Measurements from ENCODE around the gene DHRS9. TPM values are rescaled to one million over a fixed set of nuclear protein-coding genes. Genes with fewer than 3 reads are reported as not detected.
"Not testable (repeated sequence)": the region's sequence is repeated elsewhere in the genome, so short reads cannot be mapped to it uniquely, and the experiment has no call there.

Gene DHRS9
- total RNA-seq, result 0.82 TPM

GRCh38 chr2:169069341-169069740 lies at the start of gene DHRS9:
Gene DHRS9 (plus strand): TSS chr2:169069563. CDS start chr2:169081582, 12,019 bp downstream.
- FAIRE-seq, result no peak
- DNase-seq (ENCODE audit: low spot score in 2 of 2), result no peak

- DNase-seq (ENCODE audit: low spot score in 2 of 2) (no peak), FAIRE-seq (no peak)
Measured at GRCh38 chr2:169023161-169023560, 46.2 kb upstream of the DHRS9 start.

- FAIRE-seq, result no peak
- no peak for DNase-seq (ENCODE audit: low spot score in 2 of 2)
Measured at GRCh38 chr2:169026056-169026455, 43.3 kb upstream of the DHRS9 start.

- DNase-seq (ENCODE audit: low spot score in 2 of 2) (no peak), FAIRE-seq (no peak)
Measured at GRCh38 chr2:169027234-169027633, 42.1 kb upstream of the DHRS9 start.

- FAIRE-seq, result no peak
- DNase-seq (ENCODE audit: low spot score in 2 of 2), result no peak
Measured at GRCh38 chr2:169029341-169029740, 40.0 kb upstream of the DHRS9 start.

GRCh38 chr2:169031202-169031601 lies 38.2 kb upstream of the DHRS9 start, which contains the start of gene ABCB11:
Gene ABCB11 (minus strand): TSS chr2:169031324. CDS start chr2:169018125, 13,199 bp downstream.
- DNase-seq (ENCODE audit: low spot score in 2 of 2), result no peak
- no peak for FAIRE-seq

GRCh38 chr2:169034256-169034655 lies 35.1 kb upstream of the DHRS9 start:
- no peak for FAIRE-seq

GRCh38 chr2:169034984-169035544 lies 34.3 kb upstream of the DHRS9 start:
- FAIRE-seq (no peak), DNase-seq (ENCODE audit: low spot score in 2 of 2) (no peak)

More at GRCh38 chr2:169034256-169034655, 35.1 kb upstream of the DHRS9 start:
- no peak for DNase-seq (ENCODE audit: low spot score in 2 of 2)

GRCh38 chr2:169035887-169036286 lies 33.5 kb upstream of the DHRS9 start:
- FAIRE-seq (no peak), DNase-seq (ENCODE audit: low spot score in 2 of 2) (no peak)

GRCh38 chr2:169036736-169037440 lies 32.5 kb upstream of the DHRS9 start:
- FAIRE-seq, result no peak
- DNase-seq (ENCODE audit: low spot score in 2 of 2), result no peak

GRCh38 chr2:169038338-169038757 lies 31.0 kb upstream of the DHRS9 start:
- DNase-seq (ENCODE audit: low spot score in 2 of 2), result no peak
- no peak for FAIRE-seq

- FAIRE-seq, result no peak
- no peak for DNase-seq (ENCODE audit: low spot score in 2 of 2)
Measured at GRCh38 chr2:169039702-169040101, 29.7 kb upstream of the DHRS9 start.

GRCh38 chr2:169041594-169041993 lies 27.8 kb upstream of the DHRS9 start:
- no peak for FAIRE-seq

GRCh38 chr2:169042856-169043255 lies 26.5 kb upstream of the DHRS9 start:
- DNase-seq (ENCODE audit: low spot score in 2 of 2) (no peak), FAIRE-seq (no peak)

More at GRCh38 chr2:169041594-169041993, 27.8 kb upstream of the DHRS9 start:
- DNase-seq (ENCODE audit: low spot score in 2 of 2), result no peak

- FAIRE-seq (no peak), DNase-seq (ENCODE audit: low spot score in 2 of 2) (no peak)
Measured at GRCh38 chr2:169046440-169047151, 22.8 kb upstream of the DHRS9 start.

- no peak for FAIRE-seq
- DNase-seq (ENCODE audit: low spot score in 2 of 2), result no peak
Measured at GRCh38 chr2:169047256-169048250, 21.8 kb upstream of the DHRS9 start.

GRCh38 chr2:169049142-169049541 lies 20.2 kb upstream of the DHRS9 start:
- FAIRE-seq, result no peak
- no peak for DNase-seq (ENCODE audit: low spot score in 2 of 2)

- no peak for DNase-seq (ENCODE audit: low spot score in 2 of 2)
- no peak for FAIRE-seq
Measured at GRCh38 chr2:169050476-169051240, 18.7 kb upstream of the DHRS9 start.

GRCh38 chr2:169054575-169054974 lies 14.8 kb upstream of the DHRS9 start:
- DNase-seq (ENCODE audit: low spot score in 2 of 2); FAIRE-seq: not testable (repeated sequence)

Measured in frontal cortex (tissue), 4 donors.